Germinal center (tissue), 1 donor: ENCODE data around the gene WDR62.
"Not testable (repeated sequence)": the region's sequence is repeated elsewhere in the genome, so short reads cannot be mapped to it uniquely, and the experiment has no call there.

Source experiments
- DNase-seq: peaks from one replicate; pipeline ENCODE4 v3.0.0; 2012; ENCODE audit warnings: mixed read lengths, low spot score

Gene WDR62

DNA sequence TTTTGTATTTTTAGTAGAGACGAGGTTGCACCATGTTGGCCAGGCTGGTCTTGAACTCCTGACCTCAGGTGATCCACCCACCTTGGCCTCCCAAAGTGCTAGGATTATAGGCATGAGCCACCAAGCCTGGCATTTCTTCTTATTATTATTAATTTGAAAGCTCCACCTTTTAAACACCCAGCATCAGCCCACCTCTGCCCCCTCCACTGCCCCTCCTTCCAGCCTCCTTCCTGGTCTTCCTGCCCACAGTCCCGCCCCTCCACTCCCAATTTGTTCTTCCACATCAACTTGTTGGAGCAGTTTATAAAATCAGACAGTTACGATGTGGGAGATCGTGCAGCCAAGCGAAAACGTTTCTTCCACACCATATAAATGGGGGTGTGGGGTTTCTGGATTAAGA, 14.2 kb upstream of the WDR62 start:
- DNase-seq, result no peak

DNA sequence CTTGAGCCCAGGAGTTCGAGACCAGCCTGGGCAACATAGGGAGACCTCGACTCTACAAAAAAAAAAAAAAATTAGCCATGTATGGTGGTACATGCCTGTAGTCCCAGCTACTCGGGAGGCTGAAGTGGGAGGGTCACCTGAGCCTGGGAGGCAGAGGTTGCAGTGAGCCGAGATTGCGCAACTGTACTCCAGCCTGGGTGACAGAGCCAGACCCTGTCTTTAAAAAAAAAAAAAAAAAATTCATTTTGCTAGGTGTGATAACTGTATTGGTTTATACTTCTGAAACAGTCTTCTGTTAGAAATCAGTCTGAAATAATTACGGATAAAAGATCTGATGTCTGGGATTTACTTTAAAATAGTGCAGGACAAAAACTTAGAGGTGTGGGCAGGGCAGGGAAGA, 13.6 kb upstream of the WDR62 start:
- DNase-seq, result not testable (repeated sequence)

DNA sequence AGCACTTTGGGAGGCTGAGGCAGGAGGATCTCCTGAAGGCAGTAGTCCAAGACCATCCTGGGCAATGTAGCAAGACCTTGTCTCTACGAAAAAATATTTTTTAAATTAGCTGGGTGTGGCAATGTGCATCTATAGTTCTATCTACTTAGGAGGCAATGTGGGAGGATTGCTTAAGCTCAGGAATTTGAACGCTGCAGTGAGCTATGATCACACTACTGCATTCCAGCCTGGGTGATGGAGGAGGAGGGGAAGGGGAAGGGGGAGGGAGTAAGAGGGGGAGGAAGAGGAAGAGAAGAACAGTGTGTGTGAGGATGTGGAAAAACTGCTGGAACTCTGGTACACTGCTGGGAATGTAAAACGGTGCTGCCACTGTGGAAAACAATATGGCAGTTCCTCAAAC, 12.9 kb upstream of the WDR62 start:
- no peak for DNase-seq

GRCh38 chr19:36043952-36044351, 10.7 kb upstream of the WDR62 start:
- DNase-seq, result no peak

DNA sequence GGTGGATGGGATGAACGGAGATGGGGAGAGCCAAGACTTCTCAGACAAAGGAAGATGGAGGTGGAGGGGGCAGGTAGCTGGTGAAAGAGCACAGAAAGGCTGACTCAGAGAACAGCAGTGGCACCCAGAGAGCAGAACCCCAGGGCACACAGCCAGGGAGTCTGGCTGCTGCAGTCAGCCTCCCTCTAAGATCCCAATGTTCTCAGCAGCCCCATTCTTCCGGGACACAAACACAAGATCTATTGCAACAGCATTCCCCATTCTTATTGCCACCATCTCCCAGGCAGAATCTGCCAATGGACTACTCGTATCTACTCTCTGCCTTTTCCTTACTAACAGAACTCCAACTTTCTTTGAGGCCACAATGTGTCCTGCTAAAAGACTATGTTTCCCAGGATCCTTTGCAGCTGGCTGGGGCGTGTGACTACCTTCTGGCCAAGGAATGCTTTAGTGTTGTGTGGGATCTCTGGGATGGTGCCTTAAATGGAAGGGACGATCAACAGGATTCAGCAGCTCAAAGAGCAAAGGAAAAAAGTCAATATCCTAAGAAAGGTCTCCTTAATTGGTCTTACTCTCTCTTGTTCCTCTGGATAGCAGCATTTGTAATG, 8.2 kb upstream of the WDR62 start:
- DNase-seq, result no peak

GRCh38 chr19:36047835-36048234, 6.9 kb upstream of the WDR62 start:
- DNase-seq, result no peak

DNA sequence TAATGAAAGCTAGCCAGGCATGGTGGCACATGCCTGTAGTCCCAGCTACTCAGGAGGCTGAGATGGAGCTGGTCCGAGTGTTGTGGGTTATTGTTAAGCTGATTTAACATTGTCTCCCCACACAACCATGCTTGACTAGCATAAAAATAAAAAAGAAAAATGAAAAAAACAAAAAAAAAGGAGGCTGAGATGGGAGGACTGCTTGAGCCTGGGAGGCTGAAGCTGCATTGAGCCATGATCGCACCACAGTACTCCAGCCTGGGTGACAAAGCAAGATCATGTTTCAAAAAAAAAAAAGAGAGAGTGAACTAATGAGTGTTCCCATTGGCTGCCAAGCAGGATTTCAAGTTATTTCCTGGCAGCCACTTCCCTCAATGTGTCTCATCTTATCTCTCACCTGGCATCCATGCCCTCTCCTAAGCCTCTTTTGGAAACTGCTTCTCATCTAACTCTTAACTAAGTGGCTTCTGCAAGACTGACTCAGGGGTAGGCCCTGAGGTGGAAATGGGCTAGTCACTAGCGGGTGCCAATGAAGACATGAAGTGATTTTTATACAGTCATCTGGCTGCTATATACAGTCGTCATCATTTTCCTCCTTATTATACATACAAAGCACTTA, 5.5 kb upstream of the WDR62 start:
- DNase-seq, result no peak

GRCh38 chr19:36051236-36051635, 3.5 kb upstream of the WDR62 start:
- no peak for DNase-seq

DNA sequence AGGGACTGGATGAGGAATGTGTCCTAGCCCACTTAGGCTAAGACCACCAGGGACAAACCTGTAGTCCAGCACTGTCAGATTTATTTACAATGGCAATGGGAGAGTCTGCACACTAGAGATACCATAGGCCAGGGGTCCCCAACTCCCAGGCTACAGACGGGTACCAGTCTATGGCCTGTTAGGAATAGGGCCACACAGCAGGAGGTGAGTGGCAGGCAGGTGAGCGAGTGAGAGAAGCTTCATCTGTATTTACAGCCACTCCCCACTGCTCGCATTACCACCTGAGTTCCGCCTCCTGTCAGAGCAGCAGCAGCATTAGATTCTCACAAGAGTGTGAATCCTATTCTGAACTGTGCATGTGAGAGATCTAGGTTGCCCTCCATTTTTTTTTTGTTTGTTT, 3.1 kb upstream of the WDR62 start:
- DNase-seq, result no peak

DNA sequence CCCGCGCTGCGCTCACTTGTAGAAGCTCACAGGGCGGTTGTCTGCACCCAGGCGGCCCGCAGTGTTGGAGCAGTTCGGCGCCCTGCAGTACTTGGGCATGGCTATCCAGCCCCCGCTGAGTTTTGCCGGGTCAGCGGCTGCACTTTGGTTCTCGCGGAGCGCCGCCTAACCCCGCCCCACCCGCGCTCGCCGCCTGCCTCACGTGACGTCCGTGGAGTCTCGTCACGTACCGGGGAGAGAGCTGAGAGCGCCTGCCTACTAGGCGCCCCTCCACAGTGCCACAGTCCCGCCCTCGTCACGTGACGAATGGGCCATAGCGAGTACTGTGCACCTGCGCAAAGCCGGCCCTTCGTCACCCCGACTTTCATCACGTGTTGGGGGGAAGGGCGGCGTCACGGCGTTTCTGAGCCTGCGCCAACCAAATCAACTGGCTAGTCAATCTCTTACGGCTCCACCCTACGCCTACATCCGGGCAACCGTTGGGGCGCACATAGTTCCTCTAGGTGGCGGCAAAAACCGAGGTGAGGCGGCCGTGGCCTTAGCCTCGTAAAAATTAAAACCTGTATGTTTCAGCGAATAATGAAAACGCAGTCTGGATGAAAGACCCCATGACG, 471 bp upstream of the WDR62 start, which contains the start of gene THAP8:
TSS of gene THAP8 (minus strand) at position 167 of the 614 bp plus-strand sequence. CDS start at position 99, 68 bp downstream.
- peak; percentile 100 for DNase-seq

DNA sequence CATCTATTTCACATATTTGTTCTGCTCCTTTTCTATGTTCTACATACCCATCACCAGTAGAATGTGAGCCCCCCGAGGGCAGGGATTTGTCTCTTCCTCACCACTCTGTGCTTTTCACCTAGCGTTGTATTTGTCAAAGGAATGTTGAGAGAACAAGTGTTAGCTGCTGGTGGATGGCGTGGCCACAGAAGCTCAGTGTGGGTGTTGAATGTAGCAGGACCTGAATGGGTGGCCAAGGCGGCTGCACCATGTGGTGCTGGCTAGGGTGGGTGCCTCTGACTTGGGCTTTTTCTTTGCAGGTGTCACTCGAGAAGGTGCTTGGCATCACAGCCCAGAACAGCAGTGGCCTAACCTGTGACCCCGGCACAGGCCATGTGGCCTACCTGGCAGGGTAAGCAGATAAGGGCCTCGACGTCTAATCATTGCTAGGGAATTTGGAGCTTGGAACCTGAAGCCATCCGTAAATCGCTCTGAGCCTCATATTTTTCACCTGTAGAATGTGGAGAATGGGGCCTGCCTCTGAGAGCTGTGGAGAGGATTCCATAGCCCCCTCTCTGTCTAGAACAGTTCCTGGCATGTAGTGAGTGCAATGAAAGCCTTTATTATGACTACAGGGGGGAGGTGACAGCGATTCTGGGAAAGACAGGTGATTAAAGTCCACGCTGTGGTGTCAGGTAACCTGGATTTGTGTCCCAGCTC, 3.9 kb downstream of the WDR62 start:
- DNase-seq, result no peak

GRCh38 chr19:36059180-36059910, 4.6 kb downstream of the WDR62 start:
- DNase-seq, result no peak

- peak; percentile 37 for DNase-seq
Measured at GRCh38 chr19:36060430-36060829, 5.7 kb downstream of the WDR62 start.

- no peak for DNase-seq
Measured at GRCh38 chr19:36061367-36061766, 6.7 kb downstream of the WDR62 start.

- DNase-seq, result no peak
Measured at GRCh38 chr19:36064826-36065225, 10.1 kb downstream of the WDR62 start.

- DNase-seq, result no peak
Measured at GRCh38 chr19:36067681-36068080, 13.0 kb downstream of the WDR62 start.

DNA sequence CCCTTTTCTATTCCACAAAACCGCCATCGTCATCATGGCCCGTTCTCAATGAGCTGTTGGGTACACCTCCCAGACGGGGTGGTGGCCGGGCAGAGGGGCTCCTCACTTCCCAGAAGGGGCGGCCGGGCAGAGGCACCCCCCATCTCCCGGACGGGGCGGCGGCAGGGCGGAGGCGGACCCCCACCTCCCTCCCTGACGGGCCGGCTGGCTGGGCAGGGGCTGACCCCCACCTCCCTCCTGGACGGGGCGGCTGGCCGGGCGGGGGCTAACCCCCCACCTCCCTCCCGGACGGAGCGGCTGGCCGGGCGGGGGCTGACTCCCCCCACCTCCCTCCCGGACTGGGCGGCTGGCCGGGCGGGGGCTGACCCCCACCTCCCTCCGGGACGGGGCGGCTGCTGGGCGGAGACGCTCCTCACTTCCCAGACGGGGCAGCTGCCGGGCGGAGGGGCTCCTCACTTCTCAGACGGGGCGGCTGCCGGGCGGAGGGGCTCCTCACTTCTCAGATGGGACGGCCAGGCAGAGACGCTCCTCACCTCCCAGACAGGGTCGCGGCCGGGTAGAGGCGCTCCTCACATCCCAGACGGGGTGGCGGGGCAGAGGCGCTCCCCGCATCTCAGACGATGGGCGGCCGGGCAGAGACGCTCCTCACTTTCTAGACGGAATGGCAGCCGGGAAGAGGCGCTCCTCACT, 14.3 kb downstream of the WDR62 start:
- not testable (repeated sequence) for DNase-seq

- no peak for DNase-seq
Measured at GRCh38 chr19:36072081-36072480, 17.4 kb downstream of the WDR62 start.

DNA sequence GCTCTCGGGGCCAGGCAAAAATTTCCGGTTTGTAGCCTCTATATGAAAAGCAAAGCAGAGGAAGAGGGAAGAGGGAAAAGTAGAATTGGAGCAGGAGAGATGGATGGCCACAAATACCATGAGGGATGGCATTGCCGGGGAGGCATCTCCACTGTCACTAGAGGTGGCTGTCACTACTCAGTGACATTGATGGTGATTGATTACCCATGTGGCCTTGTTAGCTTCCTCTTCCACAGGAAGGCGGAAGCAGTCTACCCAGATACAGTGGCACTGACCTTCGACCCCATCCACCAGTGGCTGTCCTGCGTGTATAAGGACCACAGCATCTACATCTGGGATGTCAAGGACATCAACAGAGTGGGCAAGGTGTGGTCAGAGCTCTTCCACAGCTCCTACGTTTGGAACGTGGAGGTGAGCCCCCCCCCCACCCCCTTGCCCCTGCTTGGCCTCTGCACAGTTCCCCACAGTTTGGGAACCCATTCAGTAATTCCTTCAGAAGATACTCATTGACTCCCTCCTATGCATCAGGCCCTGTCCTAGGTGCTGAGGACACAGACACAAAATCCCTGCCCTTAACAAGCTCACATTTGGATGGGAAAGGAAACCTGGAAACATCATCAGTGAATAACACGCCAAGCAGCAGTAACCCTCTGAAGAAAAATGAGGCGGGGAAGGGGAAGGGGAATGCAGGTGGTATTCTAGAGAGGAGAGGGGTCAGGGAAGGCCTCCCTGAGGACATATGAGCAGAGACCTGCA, 18.6 kb downstream of the WDR62 start:
- no peak for DNase-seq

DNA sequence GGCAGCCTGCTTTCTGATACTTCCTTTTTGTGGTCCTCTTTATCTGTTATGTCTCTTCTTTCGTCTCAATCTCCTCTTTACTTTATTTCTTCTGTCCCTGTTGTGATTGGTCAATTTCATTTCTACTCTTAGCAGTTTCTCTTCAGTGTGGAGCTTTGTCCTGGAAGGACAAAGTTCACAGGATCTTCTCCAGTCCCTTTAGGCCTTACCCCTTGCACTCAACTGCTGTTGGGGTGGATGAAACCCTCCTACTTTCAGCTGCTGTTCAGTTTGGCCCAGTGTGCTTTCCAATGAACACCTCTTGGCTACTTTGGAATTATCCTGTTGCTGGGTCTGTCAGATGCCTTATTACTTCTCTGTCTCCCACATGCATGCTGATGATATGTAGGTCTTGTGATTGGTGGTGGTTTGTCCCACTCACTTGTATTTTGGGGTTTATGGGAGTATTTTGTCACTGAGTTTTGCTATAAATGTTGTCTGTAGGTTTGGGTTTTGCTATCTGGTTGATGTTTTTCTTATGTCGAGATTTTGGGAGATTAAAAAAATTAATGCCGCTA, 24.8 kb downstream of the WDR62 start:
- no peak for DNase-seq

DNA sequence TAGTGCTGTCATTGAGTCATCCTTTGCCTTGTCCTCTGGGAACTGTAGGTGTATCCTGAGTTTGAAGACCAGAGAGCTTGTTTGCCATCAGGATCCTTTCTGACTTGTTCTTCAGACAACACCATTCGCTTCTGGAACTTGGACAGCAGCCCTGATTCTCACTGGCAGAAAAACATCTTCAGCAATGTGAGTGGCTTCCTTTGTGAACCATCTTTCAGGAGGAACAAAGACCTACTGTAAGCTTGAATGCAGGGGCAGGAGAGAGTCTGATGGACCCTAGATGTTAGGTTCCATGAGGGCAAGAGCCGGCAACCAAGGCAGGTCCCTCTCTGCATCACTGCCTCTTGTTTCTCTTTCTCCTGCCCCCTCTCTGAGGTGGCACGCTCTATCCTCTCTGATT, 26.7 kb downstream of the WDR62 start:
- no peak for DNase-seq
